Subcutaneous adipose tissue (tissue), 4 donors: ENCODE results near the gene TRPC4AP. TPM values are rescaled to one million over a fixed set of nuclear protein-coding genes. Genes with fewer than 3 reads are reported as not detected.

Experiments
- total RNA-seq, 4 donors: library from RNA; depleted of rRNA; stranded (reverse); fragments of >200 nt; gene quantifications; one replicate each; pipeline ENCODE4 v1.1.0, GENCODE V29; 2016
- TF ChIP-seq, protein P1 (sequence below): fragments of 450-650 bp; IDR thresholded peaks from one replicate; pipeline ENCODE4 v1.5.1; 2016; ENCODE audit warnings: low read depth, mild to moderate bottlenecking, control low read depth, antibody characterized with exemption, moderate library complexity

Gene TRPC4AP
- total RNA-seq, 4 donors from 2014 or later = 76.6 to 112 (median 78.5) TPM

DNA sequence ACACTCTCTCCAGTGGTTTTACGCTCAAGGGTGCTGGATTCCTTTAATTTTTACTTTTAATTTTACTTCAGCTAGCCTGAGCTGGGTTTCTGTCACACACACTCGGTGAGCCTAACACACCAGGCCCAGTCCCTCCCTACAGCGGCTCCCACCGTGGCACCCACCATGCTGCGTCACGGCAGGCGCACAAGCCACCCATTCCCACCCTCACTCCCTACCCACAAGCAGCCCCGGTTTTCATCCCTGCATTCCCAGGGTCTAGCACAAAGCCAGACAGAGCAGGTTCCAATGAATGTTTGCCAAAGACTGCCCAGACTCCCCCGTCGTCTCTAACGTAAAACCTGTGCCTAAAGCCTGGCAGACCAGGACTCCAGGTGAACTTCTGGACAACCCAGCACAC lies 86.6 kb downstream of the TRPC4AP start:
- TF ChIP-seq, protein P1, sequence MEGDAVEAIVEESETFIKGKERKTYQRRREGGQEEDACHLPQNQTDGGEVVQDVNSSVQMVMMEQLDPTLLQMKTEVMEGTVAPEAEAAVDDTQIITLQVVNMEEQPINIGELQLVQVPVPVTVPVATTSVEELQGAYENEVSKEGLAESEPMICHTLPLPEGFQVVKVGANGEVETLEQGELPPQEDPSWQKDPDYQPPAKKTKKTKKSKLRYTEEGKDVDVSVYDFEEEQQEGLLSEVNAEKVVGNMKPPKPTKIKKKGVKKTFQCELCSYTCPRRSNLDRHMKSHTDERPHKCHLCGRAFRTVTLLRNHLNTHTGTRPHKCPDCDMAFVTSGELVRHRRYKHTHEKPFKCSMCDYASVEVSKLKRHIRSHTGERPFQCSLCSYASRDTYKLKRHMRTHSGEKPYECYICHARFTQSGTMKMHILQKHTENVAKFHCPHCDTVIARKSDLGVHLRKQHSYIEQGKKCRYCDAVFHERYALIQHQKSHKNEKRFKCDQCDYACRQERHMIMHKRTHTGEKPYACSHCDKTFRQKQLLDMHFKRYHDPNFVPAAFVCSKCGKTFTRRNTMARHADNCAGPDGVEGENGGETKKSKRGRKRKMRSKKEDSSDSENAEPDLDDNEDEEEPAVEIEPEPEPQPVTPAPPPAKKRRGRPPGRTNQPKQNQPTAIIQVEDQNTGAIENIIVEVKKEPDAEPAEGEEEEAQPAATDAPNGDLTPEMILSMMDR = no peak

DNA sequence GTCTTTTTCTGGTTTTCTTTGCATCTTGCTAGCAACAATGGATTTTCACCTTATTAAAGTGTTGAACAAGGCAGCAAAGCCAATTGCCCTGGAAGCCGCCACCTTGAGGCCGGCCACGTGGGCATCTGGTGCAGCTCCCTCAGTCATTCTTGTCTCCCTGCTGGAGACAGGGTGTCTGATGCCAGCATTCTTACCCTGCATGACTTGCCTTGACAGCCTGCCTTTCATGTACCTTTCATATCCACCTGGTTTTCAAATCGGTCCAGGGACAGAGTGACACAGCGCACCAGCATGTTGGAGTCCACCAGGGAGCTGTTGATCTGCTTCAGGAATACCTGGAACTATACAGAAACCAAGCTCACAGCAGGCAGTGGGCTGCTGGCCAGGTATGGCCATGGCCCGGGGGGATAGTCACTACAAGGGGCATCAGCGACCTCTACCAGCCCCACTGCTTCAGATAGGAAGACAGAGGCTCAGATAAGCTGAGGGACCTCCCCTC lies 87.1 kb downstream of the TRPC4AP start:
- TF ChIP-seq, protein P1 = no peak

DNA sequence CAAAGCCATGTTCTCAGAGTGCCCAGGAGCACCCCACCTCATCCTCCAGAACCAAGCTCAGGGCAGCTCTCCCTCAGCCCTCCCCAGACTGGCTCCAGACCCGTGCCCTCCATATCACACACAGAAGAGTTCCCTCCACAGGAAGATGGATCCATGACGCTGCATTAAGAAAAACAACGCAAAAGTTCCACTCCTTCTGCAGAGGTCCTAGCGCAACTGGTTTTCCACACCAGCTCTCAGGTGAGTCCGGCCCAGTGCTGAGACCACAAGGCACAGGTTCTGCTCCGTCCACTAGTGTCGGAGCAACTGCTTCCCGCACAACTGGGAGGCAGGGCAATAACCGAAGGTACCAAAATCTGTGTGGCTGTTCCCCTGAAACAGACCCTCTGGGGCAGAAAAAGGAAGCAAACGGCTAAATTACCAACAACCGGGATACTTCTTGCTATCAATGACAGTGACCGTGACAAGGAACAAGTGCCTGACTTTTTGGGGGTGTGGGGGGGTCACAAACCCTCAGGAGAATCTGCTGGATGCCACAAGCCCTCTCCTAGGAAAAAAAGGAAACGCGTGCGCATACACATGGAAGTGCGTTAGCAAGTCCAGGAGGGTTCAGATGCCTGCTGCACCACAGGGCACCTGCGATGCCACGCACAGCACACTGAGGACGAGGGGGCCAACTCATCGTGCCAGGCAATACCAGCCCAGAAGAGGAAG lies 87.7 kb downstream of the TRPC4AP start:
- TF ChIP-seq, protein P1 = no peak

DNA sequence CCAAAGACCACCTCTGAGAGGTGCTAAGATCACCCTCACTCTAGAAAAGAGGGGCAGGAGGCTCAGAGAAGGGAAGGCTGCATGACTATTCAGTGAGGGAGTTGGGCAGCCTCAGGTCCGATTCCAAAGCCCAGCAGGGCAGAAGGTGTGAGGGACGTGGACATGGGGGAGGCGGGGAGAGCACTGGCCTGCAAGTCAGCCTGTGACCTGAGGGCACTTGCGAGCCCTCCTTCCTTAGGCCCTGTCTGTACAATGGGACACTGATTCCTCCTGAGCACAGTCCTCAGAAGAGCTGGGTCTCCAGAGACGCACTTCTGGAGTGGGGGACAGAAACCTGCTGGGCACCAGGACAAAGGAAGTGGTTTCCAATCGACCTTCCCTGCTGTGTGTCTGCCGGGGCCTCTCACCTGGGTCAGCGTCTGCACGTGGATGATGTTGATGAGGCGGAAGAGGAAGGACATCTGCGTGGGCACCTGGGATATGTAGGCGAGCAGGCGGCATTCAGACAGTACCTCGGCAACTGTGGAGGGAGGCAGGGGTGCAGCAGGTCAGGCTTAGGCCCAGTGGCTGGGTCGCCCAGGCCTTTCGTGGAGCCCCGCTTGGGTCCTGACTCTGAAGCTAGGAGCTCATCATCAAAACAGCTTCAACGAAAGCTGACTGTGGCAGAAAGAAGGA lies 88.4 kb downstream of the TRPC4AP start:
- TF ChIP-seq, protein P1 = no peak

DNA sequence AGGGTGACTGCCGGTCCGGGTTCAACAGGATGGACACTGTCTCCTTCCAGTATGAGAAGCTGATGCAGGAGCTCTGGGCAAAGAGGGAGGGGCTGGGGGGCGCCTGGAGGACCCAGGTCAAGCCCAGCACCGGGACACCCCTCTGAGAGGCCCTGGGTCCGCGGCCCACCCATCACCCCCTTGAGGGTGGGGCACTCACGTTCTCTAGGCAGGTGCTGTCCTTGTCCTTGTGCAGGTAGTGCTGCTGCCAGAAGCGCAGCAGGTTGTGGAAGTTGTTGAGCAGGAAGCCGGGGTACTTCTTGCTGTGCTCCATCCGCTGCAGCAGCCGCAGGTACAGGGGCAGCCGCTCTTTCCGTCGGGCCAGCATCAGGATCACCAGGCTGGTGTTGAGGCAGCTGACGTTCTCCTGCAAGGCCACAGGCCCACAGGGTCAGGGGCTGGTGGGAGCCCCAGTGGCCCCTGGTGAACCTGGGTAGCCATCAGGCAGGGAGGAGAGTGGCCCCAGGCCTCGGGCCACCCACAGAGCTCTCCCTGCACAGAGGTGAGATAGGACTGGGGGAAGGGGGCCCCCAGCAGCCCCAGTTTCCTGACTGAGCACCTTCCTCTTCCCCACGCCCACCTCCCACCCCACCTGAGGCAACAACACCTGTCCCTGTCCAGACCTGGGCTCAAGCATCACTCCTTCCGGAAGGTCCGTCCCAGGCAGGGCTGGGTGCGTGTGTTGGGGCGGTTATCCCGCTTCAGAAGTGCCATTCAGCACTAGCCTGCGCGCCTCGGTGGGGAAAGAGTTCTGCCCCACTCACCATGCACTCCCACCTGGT lies 89.2 kb downstream of the TRPC4AP start:
- TF ChIP-seq, protein P1 = no peak

DNA sequence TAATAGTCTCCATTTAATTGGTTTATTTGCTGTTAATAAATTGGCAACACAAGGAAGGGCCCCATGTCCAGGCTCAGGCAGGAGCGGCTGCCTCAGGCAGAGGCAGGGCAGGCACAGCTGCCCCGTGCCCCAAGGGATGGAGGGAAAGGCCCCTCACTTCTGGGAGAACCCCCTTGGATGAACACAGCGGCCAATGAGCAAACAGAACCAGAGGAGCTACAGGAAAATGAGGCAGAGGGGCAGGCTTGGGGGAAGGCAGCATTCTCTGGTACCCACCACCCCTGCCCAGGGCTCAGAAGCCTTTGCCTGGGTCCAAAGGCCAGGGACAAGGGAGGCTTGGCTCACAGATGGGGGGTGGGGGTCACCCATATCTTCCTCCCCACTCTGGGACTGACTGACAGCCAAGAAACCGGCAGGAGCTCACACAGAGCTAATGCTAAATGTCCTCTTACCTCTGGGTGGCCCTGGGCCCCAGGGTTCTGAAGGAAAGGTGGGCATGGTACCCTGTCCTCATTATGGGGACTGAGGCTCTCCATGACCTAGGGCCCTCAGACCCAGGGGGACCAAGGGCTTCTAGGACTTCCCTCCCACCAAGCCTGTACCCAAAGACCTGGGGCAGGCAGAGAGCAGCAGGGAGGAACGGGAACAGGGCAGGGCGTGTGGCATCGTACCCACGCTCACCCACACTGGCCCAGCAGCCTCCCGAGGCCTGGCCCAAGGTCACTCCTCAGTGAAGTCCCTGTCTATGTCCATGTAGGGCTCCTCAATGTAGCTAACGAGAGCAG lies 90.0 kb downstream of the TRPC4AP start:
- TF ChIP-seq, protein P1 = no peak
